HG03039 (cell line): Measurements from ENCODE around the gene AHDC1.

Source experiments
- ATAC-seq: cut with Tn5 transposase; IDR thresholded peaks from one replicate; pipeline ENCODE4 v1.9.1; 2021; ENCODE audit warnings: mild to moderate bottlenecking, moderate library complexity; ENCODE audit not compliant: unreplicated experiment

The AHDC1 gene

DNA sequence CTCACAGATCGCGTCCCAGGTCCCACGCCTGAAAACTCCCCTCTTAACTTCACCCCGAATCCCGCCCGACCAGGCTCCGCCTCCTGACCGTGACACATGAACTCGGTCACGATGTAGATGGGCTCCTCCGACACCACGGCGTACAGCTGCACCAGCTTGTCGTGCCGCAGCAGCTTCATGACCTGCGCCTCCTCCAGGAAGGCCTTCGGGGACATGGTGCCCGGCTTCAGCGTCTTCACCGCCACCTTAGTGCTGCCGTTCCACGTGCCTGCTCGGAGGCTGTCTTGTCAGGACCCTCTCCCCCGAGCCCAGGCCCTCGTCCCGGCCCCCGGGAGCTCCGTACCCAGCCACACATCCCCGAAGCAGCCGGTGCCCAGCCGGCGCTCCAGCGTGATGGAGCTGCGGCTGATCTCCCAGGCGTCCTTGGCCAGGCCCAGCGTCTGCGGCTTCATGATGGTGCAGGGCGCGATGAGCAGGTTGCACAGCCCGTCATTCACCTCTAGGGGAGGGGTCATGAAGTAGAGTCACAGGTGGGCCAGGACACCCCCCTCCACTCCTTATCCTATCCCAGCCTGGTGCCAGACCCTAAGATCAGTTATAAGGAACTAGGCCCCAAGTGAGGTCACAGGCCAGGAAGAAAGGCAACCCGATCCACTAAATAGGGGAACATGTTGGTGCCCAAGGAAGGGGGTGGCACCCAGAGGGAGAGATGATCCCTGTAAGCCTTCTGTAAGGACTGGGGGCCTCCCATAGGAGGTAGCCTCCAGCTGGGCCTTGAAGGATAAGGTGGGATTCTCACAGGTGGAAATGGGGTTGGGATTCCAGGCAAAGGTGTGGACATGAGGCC is 11.6 kb upstream of the AHDC1 start:
- no peak for ATAC-seq

DNA sequence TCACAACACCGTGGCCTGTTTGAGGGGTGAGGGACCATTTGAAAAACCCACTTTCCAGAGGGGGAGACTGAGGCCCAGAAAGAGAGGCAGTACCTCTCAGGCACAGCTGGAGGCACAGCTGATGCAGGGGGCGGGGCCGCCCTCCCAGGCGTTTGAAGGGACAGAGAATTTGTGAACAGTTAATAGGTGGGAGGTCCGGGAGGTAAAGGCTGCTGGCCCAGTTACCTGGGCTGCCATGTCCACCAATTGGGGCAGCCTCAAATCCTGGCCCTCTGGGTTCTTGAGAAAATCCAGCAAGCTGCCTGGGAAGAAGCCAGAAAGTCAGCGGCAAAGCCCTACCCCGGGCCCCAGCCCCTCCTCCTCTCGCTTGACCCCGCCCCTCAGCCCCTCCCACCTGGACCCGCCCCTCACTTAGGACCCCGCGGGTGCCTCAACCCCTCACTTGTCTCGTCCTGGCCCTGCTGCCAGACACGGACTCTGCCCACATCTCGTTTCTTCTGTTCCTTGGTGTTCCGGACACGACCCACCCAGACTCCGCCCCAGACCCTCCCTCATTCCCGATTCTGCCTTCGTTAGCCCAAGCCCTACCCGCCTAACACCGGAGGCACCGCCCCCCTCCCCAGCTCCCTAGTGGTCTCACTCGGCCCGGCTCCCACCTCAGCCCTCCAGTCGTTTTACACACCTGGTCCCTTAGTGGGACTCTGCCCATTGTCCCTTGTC is 10.8 kb upstream of the AHDC1 start:
- ATAC-seq = no peak

DNA sequence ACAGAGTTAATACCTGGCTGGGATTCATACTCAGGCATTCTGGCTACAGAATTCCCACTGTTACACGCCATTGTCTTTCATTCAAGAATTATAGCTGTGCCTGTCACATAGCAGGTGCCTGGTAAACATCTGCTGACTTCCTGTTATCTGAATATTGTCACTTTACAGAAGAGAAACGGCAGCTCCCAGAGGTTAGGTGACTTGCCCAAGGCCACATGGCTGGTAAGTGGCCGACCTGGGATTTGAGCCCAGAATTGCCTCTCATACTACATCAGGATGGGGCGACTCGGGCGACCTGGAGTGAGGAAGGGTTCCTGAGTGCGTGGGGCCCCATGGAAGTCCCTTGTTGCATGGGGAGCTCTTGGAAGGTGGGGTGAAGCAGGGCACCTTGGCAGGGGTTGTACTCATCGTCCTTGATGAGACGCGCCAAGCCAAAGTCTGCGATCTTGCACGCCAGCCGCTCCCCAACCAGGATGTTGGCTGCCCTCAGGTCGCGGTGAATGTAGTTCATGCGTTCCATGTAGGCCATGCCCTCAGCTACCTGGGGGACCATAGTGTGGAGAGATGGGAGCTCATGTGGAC is 10.2 kb upstream of the AHDC1 start:
- ATAC-seq = no peak

DNA sequence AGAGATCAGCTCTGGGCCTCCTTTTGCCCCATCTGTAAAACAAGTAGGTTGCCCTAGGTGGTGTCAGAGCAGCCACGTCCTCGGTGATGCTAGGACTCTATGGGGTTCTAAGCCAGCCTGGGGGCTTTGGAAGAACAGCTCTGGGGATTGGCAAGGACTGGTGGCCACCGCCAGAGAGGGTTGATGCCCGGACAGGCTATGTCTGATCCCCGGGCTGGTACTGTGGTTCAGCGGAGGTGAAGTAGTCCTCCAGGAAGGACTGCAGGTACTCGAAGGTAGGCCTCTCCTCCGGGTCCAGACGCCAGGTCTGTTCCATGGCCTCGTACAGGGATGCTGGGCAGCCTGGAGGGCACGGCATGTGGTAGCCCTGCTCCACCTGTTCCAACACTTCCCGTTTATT is 8.8 kb upstream of the AHDC1 start:
- no peak for ATAC-seq

DNA sequence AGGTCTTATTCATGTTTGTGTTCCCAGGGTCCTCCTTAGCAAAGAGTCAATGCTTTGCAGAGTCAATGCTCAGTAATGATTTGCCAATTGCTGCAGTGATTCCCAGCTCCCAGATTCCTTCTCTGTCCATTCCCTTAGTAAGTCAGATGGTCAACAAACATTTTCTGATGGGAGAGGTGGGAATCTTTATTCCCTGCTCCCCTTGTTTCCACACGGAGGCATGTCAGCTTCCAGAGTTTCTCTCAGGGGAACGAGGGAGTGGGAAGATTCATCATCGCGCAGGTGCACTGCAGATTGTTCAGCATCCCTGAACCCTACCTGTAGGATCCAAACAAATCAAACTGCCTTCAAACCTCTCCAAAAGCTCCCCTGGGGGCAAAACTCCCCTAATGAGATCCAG is 7.5 kb upstream of the AHDC1 start:
- ATAC-seq = no peak

DNA sequence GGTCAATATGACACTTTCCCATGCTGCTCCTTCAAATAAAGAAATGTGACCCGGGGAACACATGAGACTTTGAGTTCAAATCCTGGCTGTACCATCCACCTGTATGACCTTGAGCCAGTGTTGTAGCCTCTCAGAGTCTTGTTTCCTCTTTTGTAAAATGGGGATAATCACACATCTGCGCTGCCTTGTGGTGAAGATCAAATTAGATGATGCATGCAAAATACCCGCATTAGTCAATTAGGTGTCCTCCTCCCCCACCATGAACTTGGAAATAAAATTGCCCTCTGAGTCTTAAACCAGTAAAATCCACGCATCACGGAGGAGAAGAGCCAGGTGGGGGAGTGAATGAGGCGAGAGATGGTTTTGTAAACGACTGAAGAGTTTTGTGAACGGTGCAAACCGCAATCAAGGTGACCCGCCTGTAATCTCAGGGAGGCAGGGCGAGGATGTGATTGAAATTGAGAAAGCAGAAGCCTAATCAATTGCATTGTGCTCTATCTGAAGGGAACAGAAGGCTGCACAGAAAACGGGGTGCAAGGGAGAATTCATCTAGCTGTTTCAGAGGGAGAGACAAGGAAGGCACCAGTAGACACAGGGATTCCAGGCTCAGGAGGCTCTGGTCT is 5.8 kb upstream of the AHDC1 start:
- ATAC-seq = no peak

DNA sequence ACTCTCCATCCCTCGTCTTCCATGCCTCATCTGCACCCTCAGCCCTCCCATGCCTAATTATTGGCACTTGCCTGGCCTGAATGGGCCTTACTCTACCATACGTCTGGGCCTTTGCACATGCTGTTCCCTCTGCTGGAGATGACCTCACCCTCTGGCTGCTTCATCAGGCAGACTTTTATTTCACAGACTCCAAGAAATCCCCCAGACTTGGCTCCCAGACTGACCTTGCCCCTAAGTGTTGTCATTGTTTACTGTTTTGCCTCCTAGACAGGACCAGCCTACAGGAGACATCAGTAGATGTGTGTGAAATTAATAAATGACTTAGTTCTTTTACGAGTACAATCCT is 5.2 kb upstream of the AHDC1 start:
- ATAC-seq = no peak

DNA sequence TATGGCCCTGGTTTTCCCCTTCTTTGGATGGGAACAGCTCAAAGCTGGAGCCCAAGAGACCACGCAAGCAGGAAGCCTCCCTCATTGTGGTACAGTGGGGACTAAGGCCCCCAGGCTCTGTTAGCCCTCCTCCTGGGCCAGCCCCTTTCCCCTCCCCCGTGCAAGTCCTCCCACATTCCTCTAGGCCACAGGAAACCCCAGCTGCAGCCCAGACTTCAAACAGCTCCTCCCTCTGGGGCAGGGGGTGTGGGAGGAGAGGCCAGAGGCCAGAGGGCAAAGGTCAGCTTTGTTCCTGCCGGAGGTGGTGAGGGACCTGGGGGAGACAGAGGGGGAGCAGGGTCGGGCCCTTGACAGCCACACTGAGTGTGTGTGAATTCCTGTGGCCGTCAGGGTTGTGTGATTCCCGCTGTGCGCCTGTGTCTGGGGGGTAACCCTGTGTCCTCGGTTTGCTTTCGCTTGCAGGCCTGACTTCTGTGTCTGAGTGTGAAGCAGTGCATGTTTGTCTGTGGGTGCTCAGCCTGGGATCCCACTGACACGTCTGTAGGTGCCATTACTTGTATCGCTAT is 3.4 kb upstream of the AHDC1 start:
- ATAC-seq = no peak

DNA sequence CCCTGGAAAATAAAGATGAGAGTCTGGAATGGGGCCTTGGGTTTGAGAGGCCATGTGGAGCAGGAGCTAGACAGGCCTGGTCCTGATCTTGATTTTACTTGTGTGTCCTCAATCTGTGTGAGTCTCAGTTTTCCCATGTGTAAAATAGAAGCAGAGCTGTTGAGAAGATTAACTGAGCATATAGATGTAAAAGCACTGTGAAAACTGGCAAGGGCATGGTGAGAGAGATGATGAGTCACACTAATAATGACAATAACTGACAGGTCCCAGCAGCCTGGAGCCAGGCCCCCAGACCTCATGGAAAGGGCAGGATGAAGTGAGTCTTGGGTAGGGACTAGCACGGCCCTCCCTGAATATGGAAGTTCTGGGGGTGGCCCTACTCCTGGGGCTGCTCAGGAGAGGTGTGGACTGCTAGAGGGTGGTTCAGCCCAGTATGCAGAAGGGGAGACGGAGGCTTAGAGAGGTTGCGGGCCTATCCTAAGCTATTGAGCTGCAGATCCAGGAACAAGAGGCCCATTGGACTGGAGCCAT is 2.8 kb upstream of the AHDC1 start:
- ATAC-seq = no peak

DNA sequence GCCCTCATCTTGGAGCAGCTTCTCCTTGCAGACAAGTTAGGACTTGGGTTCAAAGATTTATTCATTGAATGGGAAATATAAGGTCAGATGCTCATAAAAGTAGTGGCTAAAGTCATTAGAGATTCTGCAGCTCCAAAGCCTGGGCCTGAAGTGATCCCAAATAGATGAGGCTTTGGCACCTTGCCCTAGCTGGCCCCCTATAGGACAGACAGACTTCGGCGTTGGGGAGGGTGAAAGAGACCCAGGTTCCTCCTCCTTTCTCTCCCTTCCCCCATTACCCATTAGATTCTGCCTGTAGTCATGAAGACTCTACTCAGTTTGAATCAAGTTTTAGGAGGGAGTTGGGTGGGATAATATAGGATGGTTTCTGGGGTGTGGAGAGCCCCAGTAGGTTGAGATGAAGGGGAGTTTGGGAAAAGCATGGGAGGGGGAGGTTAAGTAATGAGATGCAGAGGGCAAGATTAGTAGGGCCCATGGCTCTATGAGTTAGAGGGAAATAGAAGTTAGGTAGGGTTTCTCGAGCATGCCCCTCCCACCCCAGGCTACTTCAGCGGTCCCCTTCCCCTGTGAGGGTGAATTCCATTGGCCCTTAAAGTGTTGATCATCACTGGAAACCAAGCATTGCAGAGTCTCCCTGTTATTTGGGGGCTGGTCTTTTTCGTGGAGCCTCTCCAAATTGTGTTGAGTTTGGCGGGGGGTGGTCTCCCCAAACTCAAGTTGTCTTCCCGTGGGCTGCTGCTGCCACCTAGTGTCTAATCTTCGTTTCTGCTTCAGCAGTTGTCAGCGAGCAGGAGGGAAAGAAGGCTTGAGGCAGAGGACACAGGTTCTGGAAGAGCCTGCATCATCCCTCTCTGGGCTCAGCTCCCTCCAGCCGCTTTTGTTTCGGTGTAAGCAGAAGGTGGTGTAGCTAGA is 2.1 kb upstream of the AHDC1 start:
- no peak for ATAC-seq

DNA sequence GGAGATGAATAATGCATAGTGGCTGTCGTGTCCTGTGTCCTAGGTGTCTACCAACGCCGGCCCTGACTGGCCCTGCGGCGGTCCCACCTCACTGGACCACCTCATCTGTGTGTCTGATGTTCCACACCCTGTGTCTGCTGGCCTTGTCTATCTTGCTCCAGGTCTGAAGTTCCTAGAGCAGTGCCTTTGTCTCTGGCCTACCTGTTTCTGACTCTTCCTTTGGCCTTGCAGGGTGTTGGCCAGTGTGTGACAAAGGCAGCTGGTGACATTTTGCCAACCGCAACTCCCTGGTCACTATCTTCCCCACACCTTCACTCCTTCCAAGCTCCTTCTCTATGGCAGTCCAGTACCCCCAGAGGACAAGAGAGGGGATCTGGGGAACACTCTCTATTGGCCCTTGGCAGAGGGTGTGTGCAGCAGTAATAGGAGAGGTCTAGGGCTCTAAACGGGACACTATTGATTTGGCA is 1.4 kb upstream of the AHDC1 start:
- ATAC-seq = no peak

DNA sequence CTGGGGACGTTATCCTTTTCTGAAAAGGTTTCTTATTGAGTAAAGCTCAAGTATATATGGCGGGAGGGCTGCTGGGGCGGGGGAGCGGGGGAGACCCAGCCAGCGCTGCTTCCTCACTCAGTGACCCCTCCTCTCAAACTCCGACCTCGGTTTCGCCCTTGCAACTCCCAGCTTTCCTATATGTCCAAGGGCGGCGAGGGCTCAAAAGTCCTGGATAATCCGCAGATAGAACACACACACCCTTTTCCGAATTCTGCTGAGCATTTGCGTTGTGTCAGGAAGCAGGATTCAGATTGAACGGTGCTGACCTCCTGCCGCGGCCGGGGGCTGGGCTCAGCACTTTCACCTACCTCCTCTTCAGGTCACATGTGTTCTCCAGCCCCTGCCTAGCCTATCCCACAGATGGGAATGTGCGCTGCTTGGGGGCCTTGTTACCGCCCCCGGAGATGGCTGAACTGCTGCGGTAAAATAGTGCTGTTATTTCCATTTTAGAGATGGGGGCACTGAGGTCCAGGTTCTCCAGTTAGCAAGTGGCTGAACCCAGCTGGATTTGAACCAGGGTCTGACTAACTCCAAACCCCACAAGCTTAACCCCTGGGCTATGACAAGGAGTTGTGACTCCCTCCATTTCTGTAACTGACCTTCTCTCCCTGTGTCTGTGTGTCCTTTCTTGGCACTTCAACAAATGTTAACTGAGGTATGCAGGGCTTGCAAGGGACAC is 795 bp upstream of the AHDC1 start:
- no peak for ATAC-seq

DNA sequence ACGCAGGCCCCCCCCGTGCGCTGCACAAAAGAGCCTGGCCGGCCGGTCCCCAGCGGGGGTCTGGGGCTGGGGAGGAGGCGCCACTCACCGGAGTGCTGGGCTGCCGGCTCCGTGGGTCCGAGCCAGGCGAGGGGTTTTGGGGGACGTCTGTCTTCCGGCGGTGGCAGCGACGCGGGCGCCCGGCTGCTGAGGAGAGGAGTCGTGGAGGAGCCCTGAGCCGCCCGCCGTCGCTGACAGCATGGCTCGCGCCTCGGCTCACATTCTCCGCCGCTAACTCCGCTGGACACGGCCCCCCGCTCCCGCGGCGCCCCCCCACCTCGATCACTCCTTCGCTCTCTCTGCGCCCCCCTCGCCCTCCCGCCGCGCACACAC is 649 bp downstream of the AHDC1 start:
- ATAC-seq = no peak

DNA sequence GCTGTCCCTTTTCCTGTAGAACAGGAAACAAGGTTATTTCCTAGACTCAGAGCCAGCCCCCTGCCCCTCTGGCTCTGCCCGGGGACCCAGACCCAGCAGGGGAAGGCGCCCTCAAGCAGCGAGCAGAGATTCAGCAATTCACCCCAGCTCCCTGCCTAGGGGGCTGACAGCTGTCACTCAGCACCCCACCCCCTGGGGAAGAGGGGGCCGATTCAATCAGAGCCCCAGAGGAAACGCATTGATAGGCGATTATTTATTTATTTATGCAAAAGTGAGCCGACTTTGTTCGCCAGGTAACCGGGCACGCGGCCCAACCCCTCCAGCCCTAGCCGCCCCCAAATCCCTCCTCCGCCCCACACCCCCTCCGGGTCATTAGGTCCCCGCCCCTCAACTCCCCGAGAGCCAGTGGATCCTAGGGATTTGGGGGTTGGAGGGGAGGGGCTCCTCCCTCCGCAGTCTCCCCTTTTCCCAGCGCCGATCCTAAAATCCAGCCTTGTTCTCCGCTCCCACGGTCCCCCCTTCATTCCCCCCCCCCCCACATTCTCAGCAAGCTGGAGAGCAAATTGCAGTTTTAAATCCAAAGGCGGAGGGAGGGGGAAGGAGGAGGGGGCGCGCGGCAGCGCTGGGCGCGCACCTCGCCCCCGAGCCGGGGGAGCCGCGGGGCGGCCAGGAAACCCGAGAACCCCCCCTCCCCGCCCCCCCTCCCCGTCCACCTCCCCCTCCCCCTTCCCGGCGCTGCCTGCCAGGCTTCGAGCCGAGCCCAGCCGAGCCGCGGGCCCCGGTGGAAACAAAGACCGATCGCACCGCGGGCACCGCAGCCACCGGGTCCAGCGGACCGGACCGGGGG is 1.3 kb downstream of the AHDC1 start:
- ATAC-seq = no peak

DNA sequence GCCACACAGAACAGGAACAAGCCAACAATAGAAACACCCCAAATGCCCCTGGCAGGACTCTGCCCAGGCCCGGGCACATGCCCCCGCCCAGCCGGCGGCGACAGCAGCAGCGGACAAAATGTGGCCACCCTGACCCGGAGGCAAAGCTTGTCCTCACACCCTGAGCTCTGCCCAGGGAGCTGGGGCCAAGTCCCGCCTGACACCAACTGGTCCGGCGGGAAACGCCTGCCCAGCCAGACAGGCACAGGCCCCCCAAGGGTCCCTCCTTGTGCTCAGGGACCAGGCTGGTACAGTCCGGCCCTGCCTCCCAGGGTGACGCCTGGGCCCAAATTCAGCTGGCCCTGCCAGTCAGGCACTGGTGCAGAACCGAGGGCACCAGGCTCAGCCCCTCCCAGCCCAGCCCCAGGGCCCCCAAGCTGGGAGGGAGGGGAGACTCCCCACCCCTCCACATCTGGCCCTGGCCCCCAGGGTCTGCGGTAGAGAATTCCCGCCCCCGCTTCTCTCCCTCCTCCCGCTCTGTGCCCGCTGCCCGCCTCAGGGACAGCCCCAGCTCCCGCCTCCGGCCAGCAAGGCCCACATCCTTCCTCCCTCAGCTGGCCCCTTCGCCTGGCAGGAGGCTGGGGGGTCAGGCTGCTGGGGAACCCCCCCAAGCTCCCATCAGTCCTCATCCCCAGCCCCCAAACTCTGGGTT is 2.0 kb downstream of the AHDC1 start:
- ATAC-seq = no peak

DNA sequence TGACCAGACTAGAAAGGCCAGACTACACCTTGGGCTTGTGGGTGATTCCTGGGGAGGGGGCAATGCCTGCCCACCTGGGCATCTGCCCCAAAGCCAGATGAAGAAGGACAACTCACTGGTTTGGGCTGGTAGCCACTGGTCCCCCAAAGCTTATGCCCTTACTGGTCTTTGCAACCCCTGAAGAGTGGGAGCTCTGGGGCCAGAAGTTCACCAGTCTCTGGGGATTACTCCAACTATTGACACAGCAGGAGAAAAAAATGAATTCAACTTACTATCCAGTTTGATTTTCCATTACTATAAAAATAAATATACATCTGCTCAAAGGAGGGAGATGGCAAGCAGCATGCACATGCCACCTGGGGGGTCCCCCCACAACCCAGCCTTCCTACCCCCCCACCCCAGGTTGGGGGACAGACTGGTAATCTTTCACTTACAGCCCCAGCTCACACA is 2.6 kb downstream of the AHDC1 start:
- ATAC-seq = no peak

DNA sequence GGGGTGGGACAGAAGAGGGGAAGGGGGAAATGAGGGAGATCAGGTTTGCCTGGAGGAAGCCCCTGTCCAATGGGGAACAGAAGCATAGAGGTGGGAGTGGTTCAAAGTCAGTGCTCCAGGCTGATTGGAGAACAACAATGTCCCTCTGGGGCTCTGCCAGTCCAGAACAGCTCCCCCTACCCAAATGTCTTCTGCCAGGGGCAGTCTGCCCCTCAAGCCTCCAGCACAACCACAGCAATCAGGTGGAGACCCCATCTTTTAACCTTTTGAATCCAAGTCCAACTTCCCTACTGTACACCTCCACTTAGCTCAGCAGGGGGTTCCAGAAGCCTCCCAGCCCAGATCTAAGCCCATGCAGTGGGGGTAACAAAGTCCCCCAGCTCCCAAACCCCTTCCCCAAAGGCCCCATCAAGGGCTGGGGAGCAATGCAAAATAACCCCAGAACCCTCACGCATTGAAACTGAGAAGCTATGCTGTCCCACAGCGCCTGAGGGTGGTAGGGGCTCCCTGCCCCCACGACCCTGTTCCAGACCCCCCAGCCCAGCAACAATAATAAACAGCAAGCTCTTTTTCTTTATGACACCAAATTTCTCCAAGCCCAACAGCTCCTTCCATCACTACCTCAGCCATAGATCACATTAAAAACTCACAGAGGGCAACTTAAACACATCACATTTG is 3.3 kb downstream of the AHDC1 start:
- ATAC-seq = no peak
